ENCODE data around the gene CCDC92.
"Not testable (repeated sequence)": the region's sequence is repeated elsewhere in the genome, so short reads cannot be mapped to it uniquely, and the experiment has no call there.

CCDC92 gene

DNA sequence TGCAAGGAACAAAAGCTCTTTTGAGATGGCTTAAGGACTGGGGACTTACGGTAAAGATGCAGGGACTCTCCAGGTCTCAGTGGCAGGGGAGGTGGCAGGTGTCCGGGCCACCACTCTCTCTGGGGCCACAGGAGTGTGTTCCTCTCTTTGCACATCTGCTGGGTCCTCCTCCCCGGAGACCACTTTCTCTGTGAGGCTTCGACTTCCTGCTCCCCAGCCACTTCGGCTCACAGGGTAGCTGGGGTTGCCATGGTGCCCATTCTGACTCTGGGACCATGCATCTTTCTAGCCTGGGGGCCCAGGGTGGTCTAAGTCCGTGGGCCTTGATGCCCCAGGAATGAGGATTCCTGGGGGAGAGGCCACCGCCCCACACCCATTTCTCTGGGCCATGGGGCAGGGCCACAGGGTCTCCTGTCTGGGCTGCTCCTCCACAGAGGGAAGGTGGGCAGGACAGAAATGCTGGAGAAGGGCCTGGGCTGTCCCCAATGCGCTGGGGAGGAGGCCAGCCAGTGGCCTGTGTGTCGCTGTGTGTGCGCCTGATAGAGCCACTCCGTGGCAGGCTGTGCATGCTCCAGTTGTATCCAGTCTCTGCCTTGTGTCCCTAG, 38.5 kb downstream of the CCDC92 start:
- no peak for DNase-seq

DNA sequence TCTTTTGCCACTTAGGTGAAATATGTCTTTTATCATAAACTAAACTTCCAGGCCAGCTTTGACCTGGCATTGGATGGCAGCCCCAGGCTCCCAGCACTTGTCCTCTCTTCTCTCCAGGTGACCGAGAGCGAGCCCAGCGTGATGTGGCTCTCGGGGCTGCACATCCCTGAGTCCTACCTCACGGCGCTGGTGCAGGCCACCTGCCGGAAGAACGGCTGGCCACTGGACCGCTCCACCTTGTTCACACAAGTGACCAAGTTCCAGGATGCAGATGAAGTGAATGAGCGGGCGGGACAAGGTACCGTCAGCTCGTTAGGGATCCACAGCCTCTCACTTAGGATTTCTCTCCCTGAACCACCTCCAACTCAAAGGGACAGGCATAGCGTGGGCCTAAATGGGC, 39.4 kb downstream of the CCDC92 start:
- DNase-seq = no peak

DNA sequence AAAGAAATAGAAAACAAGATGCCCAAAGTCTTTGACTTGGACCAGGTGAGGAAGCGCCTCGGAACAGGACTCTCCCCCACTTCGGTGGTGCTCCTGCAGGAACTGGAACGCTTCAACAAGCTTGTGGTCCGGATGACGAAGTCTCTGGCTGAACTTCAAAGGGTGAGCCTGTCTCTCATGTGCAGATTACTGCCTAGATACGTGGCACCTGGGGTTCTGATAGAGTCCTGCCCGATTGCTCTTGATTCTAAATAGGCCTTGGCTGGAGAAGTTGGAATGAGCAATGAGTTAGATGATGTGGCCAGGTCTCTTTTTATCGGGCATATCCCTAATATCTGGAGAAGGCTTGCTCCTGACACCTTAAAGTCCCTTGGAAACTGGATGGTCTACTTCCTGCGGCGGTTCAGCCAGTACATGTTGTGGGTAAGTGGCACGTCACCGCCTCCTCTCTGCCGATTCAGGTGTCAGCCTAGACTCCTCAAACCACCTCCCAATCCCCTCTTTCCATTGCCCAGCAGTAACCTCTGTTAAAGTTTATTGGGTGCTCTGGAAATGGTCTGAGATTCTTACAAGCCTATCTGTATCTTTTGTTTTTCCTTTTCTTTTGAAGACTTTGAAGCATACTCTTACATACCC, 40.8 kb downstream of the CCDC92 start:
- no peak for DNase-seq

DNA sequence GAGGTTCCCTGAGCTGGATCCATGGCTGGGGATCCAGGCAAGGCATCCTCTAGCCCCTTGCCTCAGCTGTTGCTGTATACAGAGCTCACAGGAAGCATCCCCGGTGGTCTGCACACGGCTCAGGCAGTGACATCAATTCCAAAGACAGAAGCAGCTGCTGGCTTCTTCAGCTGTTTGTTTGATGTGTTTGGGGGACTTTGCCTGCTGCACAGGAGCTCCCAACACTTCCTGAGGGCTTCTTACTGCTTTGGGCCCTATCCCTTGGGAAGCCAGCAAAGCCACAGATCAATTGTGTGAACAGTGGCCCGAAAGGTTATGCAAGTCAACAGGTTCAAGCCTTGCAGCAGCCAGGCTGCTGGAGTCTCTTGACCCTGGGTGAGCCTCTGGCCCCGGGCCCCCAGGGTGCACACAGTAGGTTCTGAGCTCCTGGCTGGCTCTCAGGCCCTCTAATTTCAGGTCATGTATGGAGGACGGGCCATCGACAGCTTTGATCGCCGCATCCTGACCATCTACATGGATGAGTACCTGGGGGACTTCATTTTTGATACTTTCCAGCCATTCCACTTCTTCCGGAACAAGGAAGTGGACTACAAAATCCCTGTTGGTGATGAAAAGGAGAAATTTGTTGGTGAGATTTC, 42.6 kb downstream of the CCDC92 start:
- DNase-seq = no peak

DNA sequence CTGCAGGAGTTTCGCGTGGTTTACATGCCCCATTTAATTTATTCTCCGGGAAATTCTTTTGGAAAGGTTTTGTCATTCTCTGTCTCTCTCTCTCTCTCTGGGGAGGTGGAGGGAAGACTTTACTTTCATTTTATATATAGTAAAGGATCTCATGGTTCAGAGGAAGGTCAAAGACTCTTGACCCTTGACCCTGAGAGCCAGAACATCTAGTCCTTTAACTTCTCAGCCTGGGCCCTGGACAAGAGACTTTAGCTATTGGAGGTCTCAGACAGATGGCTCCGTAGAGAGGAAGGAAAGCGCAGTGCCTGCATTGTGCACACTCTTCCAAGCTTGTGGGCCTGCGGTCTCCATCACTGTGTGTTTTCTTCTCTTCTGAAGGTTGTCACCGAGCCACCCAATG, 43.7 kb downstream of the CCDC92 start:
- DNase-seq = no peak

DNA sequence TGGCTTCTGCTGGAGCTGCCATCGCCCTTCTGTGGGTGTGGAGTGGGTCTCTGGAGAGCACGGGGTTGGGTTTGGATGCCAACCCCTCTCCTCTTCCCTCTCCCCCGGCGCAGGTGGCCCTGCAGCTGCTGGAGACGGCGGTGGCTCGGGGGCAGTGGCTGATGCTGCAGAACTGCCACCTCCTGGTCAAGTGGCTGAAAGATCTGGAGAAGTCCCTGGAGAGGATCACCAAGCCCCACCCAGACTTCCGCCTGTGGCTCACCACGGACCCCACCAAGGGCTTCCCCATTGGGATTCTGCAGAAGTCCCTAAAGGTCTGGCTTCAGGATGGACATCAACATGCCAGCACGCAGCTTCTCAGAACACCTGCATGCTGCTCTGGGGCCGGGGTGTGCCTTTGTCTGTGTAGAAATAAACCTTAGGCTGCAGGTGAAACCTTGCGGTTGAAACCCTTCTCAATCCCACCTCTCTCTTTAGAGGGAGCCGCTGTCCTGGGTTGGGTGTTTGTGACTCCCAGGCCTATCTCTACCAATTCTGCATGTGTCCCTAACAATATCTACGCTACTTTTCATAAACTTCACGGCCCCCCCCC, 44.3 kb downstream of the CCDC92 start:
- DNase-seq = no peak

DNA sequence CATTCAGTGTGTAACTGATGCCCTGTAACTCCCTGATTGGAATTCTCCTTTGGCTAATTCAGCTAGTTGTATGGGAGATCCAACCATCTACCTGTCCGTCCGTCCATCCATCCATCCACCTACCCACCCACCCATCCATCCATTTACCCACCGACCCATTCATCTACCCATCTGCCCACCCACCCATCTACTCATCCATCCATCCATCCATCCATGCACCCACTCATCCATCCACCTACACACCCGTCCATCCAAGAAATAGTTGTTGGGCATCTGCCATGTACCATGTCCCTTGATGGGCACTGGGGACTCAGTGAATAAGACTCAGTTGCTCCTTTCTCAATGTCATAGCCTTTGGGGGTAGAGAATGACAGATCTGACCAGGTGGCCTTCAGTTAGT, 48.1 kb downstream of the CCDC92 start:
- DNase-seq = no peak

DNA sequence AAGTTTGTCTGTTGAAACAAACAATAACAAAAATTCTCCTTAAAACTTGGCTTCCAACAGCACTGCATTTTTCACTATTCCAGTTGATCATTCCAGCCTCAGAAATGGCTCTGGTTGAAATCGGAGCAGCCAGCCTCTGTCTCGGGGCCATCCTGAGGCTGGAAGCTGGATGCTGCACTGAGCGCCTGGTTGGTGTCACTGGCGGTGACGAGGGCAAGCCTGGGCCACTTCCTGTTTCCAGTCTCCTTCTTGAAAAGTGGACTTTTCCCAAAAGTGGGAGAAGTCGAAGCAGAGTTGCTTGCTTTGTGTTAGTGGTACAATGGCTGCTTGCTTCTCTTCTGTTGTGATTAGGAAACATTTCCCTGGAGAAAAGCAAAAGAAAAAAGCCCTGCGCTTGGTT, 48.7 kb downstream of the CCDC92 start:
- no peak for DNase-seq

DNA sequence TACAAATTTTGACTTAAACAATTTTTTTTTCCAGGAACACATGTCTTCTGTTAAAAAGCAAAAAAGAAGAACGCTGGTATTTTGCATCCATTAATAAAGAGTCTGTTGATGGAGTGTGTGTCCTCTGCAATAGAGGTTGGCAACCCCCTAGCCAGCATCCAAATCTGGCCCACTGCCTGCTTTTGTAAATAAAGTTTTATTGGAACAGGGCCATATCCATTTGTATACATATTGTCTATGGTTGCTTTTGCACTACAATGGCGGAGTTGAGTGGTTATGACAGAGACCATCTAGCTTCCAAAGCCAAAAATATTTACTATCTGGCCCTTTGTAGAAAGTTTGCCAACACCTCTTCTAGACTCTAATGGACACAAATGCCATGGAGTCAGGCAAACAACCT, 49.6 kb downstream of the CCDC92 start:
- DNase-seq = no peak

DNA sequence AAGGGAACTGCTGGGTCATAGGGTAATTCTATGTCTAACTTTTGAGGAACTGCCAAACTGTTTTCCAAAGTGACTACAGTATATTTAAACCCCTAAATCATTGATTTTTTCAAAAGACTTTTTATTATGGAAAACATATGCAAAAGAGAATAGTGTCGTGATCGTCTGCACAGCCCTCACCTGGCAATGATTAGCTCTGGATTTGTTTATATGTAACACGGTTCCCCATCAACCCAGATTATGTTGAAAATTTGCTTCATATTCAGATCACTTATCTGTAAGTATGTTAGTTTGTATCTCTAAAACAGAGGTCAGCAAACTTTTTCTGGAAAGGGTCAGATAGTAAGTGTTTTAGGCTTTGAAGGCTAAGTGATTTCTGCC, 52.7 kb downstream of the CCDC92 start:
- DNase-seq = no peak

DNA sequence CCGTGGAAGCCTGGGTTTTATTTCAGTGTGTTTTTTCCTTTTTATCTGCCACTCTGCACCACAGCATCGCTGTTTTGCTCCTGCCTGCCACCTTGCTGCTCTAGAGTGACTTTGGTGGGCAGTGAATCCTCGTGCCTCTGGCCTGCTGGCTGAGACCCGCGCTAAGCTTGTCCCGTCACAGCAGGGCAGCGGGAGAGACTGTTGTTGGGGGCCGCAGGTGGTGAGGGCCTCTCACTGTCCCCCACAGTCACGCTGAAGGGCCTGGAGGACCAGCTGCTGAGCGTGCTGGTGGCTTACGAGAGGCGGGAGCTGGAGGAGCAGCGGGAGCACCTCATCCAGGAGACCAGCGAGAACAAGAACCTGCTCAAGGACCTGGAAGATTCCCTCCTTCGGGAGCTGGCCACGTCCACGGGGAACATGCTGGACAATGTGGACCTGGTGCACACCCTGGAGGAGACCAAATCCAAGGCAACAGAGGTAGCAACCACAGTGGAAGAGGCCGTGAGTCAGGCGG, 55.2 kb downstream of the CCDC92 start:
- DNase-seq = no peak

DNA sequence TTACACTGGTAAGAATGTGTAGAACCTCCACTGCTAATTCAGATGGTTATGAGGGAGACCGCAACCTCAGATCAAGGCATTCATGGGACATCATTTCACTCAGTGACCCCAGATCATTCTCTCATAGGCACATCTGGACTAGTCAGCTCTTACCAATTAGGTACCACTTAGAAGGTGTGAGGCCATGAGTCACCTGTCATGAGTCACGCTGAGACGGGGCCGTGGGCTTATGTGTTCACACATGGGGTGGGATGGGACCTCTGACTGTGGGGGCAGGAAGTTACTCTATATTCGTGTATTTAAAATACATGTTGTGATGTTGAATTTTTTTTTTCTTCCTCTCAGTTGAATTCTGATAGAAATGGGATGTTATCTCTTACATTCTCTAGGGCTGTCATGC, 55.9 kb downstream of the CCDC92 start:
- DNase-seq = no peak

DNA sequence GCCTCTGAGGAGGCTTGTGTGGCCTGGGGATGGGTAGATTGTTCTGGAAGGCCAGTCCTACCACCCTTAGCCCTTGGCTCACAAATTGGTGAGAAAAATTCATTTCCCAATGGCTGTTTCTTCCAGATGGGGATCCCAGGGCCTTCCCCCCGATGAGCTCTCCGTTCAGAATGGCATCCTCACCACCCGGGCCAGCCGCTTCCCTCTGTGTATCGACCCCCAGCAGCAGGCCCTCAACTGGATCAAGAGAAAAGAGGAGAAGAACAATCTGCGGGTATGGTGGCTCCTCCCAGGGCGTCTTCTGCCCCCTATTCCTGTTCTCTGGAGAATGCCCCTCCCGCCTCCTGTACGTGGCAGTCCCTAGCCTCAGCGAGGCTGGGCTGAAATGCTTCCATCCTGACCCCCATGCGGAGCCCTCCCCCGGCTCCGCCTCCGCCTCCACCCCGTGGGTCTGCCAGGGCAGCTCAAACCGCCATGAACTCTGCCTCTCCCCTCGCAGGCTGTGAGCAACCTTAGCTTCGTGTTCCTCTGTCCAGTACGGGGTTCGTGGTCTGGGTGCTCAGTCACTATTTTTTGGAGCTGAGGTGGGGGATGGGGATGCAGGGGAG, 57.8 kb downstream of the CCDC92 start:
- no peak for DNase-seq

DNA sequence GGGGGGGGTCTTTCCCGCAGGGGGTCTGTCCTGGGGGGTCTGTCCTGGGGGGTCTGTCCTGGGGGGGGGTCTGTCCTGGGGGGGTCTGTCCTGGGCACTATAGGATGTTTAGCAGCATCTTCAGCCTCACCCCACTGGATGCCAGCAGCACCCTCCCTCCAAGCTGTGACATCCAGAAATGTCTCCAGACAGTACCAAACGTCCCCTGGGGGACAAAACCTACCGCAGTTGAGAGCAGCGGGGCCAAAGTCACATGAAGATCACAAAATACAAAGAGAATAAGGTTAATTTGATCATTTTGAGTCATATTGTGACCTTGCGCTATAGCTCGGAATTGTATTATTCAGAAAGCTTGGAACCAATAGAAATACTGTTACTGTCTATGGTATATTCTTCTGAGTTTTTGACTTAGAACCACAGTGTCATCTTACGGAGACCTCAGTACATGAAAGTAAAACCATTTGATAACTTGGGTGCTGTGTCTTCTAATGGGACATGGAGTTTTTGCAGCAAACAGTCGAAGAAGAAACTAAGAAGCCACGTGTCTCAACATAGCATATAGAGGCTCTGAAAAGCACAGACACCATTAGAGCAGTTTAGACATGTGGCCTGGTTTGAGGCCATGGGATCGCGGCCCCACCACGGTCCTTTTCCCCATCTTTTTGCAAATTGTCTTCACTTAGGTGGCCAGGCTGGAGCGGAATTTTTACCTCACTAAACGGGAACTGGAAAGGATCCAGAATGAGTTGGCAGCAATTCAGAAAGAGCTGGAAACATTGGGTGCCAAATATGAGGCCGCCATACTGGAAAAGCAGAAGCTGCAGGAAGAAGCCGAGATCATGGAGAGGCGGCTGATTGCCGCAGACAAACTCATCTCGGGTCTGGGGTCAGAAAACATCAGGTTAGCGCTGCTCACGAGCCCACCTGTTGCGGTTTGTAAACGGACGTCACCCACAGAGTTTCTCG, 59.9 kb downstream of the CCDC92 start:
- DNase-seq = peak; percentile 19

DNA sequence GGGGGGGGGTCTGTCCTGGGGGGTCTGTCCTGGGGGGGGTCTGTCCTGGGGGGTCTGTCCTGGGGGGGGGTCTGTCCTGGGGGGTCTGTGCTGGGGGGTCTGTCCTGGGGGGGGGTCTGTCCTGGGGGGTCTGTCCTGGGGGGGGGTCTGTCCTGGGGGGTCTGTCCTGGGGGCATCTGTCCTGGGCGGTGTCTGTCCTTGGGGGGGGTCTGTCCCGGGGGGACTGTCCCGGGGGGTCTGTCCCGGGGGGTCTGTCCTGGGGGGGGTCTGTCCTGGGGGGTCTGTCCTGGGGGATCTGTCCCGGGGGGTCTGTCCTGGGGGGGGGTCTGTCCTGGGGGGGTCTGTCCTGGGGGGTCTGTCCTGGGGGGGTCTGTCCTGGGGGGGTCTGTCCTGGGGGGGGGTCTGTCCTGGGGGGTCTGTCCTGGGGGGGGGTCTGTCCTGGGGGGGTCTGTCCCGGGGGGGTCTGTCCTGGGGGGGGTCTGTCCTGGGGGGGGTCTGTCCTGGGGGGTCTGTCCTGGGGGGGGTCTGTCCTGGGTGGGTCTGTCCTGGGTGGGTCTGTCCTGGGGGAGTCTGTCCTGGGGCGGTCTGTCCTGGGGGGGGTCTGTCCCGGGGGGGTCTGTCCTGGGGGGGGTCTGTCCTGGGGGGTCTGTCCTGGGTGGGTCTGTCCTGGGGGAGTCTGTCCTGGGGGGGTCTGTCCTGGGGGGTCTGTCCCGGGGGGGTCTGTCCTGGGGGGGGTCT, 60.8 kb downstream of the CCDC92 start:
- DNase-seq = not testable (repeated sequence)

DNA sequence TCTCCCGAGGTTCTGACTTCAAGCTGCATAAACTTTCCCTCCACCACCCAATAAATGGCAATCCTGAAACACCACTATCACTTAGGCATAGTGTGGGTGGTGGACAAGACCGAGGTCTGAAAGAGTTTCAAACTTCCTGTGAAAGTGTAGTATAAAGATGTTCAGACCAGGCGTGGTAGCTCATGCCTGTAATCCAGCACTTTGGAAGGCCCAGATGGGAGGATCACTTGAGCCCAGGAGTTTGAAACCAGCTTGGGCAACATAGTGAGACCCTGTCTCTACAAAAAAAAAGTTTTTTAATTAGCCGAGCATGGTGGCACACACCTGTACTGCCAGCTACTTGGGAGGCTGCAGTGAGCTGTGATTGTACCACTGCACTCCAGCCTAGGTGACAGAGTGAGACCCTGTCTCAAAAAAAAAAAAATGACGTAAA, 61.9 kb downstream of the CCDC92 start:
- no peak for DNase-seq

DNA sequence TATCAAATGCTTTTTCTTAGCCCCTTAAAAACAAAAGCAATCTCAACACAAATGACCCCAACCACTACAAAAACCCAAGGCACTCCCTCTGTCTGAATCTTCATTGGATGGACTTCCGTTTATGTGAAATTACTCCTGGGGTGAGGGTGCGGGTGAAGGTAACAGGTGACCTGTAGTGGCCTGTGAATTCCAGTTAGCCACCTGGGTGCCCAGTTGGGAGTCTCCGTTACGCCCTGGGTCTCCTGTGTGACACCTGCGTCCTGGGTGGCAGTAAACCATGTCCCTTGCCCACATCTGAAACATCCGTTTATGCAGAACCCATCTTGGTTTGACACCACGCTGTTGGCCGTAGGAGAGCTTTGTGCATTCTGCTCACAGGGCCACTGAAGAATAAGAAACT, 62.6 kb downstream of the CCDC92 start:
- no peak for DNase-seq

DNA sequence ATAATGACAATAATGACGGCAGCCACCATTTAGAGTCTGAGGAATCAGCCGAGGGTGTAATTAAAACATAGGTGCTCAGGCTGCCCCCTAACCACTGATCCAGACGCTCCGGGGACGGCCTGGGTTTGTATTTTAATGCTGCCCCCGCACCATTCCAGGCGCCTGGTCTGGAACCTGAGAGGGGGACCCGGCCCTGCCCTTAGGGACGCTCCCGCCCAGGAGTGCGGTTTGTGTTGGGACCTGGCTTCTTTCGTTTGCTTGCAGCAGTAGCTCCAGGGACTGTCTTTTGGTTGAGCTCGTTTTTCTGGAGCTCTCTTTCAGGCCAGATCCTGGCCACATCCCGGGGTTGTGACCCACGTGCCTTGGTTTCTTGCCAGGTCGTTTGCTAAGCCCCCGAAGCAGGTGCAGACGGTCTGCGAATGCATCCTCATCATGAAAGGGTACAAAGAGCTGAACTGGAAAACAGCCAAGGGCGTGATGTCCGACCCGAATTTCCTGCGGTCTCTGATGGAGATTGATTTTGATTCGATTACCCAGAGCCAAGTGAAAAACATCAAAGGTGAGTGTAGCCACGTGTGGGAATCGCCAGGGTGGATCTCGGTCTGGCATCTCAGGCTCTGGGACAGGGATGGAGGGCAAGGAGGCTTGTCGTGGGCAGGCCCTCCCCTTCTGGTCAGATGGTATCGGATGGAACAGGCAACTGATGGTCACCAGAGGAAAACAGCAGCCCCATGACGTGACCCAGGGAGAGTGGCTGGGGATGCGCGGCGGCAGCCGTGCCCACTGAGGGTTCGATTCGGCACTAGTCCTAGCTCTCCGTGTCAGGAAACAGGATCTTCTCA, 63.5 kb downstream of the CCDC92 start:
- no peak for DNase-seq

DNA sequence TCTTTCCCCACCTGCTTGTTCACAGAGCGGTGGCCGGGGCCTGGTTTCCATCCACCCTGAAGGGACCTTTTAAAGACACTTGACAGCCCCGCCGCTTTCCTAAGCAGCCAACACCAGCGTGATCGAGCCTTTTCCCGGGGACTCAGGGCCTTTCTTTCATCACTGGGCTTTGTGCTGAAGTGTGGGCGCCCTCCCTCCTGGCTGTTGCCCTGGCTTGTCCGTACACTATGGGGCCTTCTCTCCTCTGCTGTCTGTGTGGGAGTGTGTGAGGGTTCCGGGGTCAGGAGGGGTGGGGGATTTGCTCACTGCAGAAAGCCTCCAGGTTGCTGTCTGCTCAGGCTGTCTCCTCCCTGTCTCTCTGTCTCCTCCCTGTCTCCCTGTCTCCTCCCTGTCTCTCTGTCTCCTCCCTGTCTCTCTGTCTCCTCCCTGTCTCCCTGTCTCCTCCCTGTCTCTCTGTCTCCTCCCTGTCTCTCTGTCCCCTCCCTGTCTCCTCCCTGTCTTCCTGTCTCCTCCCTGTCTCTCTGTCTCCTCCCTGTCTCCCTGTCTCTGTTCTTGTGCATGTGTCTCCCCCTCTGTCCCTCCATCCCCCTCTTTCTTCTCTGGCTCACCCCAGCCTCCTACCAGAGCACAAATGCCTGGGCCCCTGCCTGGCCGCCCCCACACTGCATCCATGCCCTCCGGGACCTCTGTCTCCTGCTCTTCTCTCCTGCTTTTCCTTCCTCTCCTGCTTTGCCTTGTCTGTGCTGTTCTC, 64.7 kb downstream of the CCDC92 start:
- no peak for DNase-seq

All from NCI-H748 treated with DMSO at 0.1 percent for 48 hours (cell line).